K562 (cell line): Measurements from ENCODE around the gene KCNN3. TPM values are rescaled to one million over a fixed set of nuclear protein-coding genes. Genes with fewer than 3 reads are reported as not detected.

Source experiments
- COPS2 ChIP-seq: fragments of 450-650 bp; conservative IDR thresholded peaks from 2 replicates; pipeline ENCODE4 v1.6.1; 2016; ENCODE audit warnings: mild to moderate bottlenecking, moderate library complexity
- CREB1 ChIP-seq, 2 experiments: sonication (generic) in 1 of 2; formaldehyde crosslinking in 1 of 2; IDR thresholded peaks; 2 replicates each; pipeline versions ENCODE4 v1.6.1 to v1.8.0; 2012 to 2022; ENCODE audit warnings: inconsistent platforms in 1 of 2, mild to moderate bottlenecking in 1 of 2, missing genetic modification reagents in 1 of 2, moderate library complexity in 1 of 2
- DDX20 ChIP-seq: fragments of 450-650 bp; IDR thresholded peaks from 2 replicates; pipeline ENCODE4 v1.6.1; 2016; ENCODE audit warnings: missing genetic modification characterization, low read depth, mild to moderate bottlenecking, missing compliant biosample characterization, moderate library complexity
- ELF4 ChIP-seq: fragments of 450-650 bp; formaldehyde crosslinking; IDR thresholded peaks from 2 replicates; pipeline ENCODE4 v1.4.0; 2022; ENCODE audit warnings: missing genetic modification characterization
- ESRRA ChIP-seq: fragments of 450-650 bp; IDR thresholded peaks from 2 replicates; pipeline ENCODE4 v1.6.1; 2014; ENCODE audit warnings: low read depth, mild to moderate bottlenecking, moderate library complexity, borderline replicate concordance
- FOXA3 ChIP-seq, 2 experiments: fragments of 450-650 bp in 1 of 2; sonication (generic) in 1 of 2; formaldehyde crosslinking; IDR thresholded peaks in 1 of 2; conservative IDR thresholded peaks in 1 of 2; 2 replicates each; pipeline versions ENCODE4 v1.4.0 to v1.8.0; 2020 to 2022; ENCODE audit warnings: mild to moderate bottlenecking in 2 of 2, missing genetic modification reagents in 1 of 2
- HDGF ChIP-seq: fragments of 450-650 bp; IDR thresholded peaks from 2 replicates; pipeline ENCODE4 v1.6.1; 2016
- IRF9 ChIP-seq: fragments of 450-650 bp; IDR thresholded peaks from 2 replicates; pipeline ENCODE4 v1.6.1; 2016; ENCODE audit warnings: missing biosample characterization, missing genetic modification characterization
- JUND ChIP-seq, 2 experiments: IDR thresholded peaks; 2 replicates in 1 of 2; 3 replicates in 1 of 2; pipeline ENCODE4 v1.6.1; 2011; ENCODE audit warnings: borderline replicate concordance in 2 of 2, low read depth in 2 of 2, low read length in 2 of 2, improper control_type of control experiment in 1 of 2, missing biosample characterization in 1 of 2, missing genetic modification characterization in 1 of 2, missing genetic modification reagents in 1 of 2
- KDM4B ChIP-seq, 2 experiments: fragments of 450-650 bp in 1 of 2; sonication (generic) in 1 of 2; IDR thresholded peaks; 2 replicates each; pipeline ENCODE4 v1.6.1; 2016 to 2017; ENCODE audit warnings: borderline replicate concordance in 2 of 2, antibody characterized with exemption in 1 of 2, low read depth in 1 of 2, mild to moderate bottlenecking in 1 of 2
- KLF1 ChIP-seq: fragments of 450-650 bp; IDR thresholded peaks from 2 replicates; pipeline ENCODE4 v1.6.1; 2016; ENCODE audit warnings: missing genetic modification characterization, missing compliant biosample characterization
- KLF13 ChIP-seq: fragments of 450-650 bp; IDR thresholded peaks from 2 replicates; pipeline ENCODE4 v1.6.1; 2016; ENCODE audit warnings: missing genetic modification characterization, low read depth, mild to moderate bottlenecking, missing compliant biosample characterization, moderate library complexity, borderline replicate concordance
- KLF6 ChIP-seq: fragments of 250-450 bp; sonication (Bioruptor Pico); IDR thresholded peaks from 2 replicates; pipeline ENCODE4 v1.4.0; 2020; ENCODE audit warnings: mild to moderate bottlenecking, moderate library complexity, borderline replicate concordance
- MBD2 ChIP-seq: sonication (generic); IDR thresholded peaks from 2 replicates; pipeline ENCODE4 v1.6.1; 2016; ENCODE audit warnings: low read depth, borderline replicate concordance
- MEF2D ChIP-seq: conservative IDR thresholded peaks from 2 replicates; pipeline ENCODE4 v1.6.1; 2016; ENCODE audit warnings: low read depth, missing genetic modification characterization, missing compliant biosample characterization
- PHF8 ChIP-seq: fragments of 200-600 bp; sonication (generic); IDR thresholded peaks from 2 replicates; pipeline ENCODE4 v1.6.1; 2012; ENCODE audit warnings: mixed run types, mild to moderate bottlenecking, inconsistent platforms, low read length, moderate library complexity, borderline replicate concordance
- PML ChIP-seq: IDR thresholded peaks from 2 replicates; pipeline ENCODE4 v1.6.1; 2012; ENCODE audit warnings: low read length, inconsistent platforms
- PPARD ChIP-seq: fragments of 250-450 bp; sonication (Bioruptor Pico); IDR thresholded peaks from 2 replicates; pipeline ENCODE4 v1.8.0; 2022; ENCODE audit warnings: inconsistent platforms, mild to moderate bottlenecking, moderate library complexity
- SMARCA5 ChIP-seq: fragments of 450-650 bp; IDR thresholded peaks from 2 replicates; pipeline ENCODE4 v1.6.1; 2016
- SREBF1 ChIP-seq: fragments of 150-350 bp; IDR thresholded peaks from 2 replicates; pipeline ENCODE4 v1.6.1; 2014; ENCODE audit warnings: antibody characterized with exemption, low read depth, low read length, borderline replicate concordance
- SRSF1 ChIP-seq: fragments of 200-400 bp; formaldehyde crosslinking; IDR thresholded peaks from 2 replicates; pipeline ENCODE4 v1.6.1; 2017; ENCODE audit warnings: mild to moderate bottlenecking, low read depth, low read length, moderate library complexity
- TFAP4 ChIP-seq: sonication (generic); formaldehyde crosslinking; IDR thresholded peaks from 2 replicates; pipeline ENCODE4 v1.8.0; 2022; ENCODE audit warnings: missing genetic modification reagents, mild to moderate bottlenecking, moderate library complexity, borderline replicate concordance
- XRCC4 ChIP-seq: IDR thresholded peaks from one replicate; pipeline ENCODE4 v1.6.1; 2011; ENCODE audit not compliant: insufficient read depth, insufficient read length; ENCODE audit errors: extremely low read depth
- ZBTB17 ChIP-seq: fragments of 450-650 bp; formaldehyde crosslinking; IDR thresholded peaks from 2 replicates; pipeline ENCODE4 v1.4.0; 2020; ENCODE audit warnings: mild to moderate bottlenecking
- ZNF232 ChIP-seq: sonication (generic); formaldehyde crosslinking; IDR thresholded peaks from 2 replicates; pipeline ENCODE4 v1.8.0; 2022; ENCODE audit warnings: mild to moderate bottlenecking, missing genetic modification reagents
- ZNF431 ChIP-seq: sonication (generic); formaldehyde crosslinking; IDR thresholded peaks from 2 replicates; pipeline ENCODE4 v1.8.0; 2022; ENCODE audit warnings: mild to moderate bottlenecking, missing genetic modification reagents
- ZNF507 ChIP-seq: conservative IDR thresholded peaks from 2 replicates; pipeline ENCODE4 v1.6.1; 2017; ENCODE audit warnings: missing genetic modification characterization, missing compliant biosample characterization
- ZZZ3 ChIP-seq: fragments of 450-650 bp; IDR thresholded peaks from 2 replicates; pipeline ENCODE4 v1.6.1; 2016; ENCODE audit warnings: antibody characterized with exemption, mild to moderate bottlenecking, moderate library complexity
- polyA plus RNA-seq, 8 experiments: library from polyadenylated mRNA; depleted of rRNA in 4 of 8; stranded (reverse) in 5 of 8; unstranded in 3 of 8; fragments of >200 nt; fragmentation: Nextera tagmentation in 2 of 8; fragmentation: Illumina TruSeq in 1 of 8; extraction: Ambion mirVana in 2 of 8; extraction: Trizol in 1 of 8; gene quantifications; 2 replicates each; pipeline versions ENCODE4 v1.2.1 to v1.2.3, GENCODE V29; 2011 to 2014; ENCODE audit warnings: inconsistent platforms in 1 of 8, missing spikeins in 1 of 8
- total RNA-seq, 7 experiments: library from RNA; depleted of rRNA in 6 of 7; stranded (reverse); fragments of >200 nt in 6 of 7; fragmentation: Illumina TruSeq in 2 of 7; extraction: Trizol in 2 of 7; gene quantifications; 2 replicates each; pipeline versions ENCODE4 v1.2.1 to v1.2.3, GENCODE V29; 2011 to 2021; ENCODE audit warnings: low replicate concordance in 1 of 7

Gene KCNN3
- total and polyA plus RNA-seq, 9 of the 15 experiments (the other 6 are each of a cell fraction or from before 2014, with no cell fraction given), result 0.02 to 0.03 TPM; not detected in 7

- TF ChIP-seq ELF4, result 0 out of 2 replicates have a peak, but pooled peaks have one; percentile 6
- 0 out of 2 replicates have a peak, but pooled peaks have one; percentile 38 for TF ChIP-seq ZNF431
- no peak for TF ChIP-seq ZNF507 (tag)
- TF ChIP-seq XRCC4, result no peak
- TF ChIP-seq SREBF1, result no peak
- no peak for TF ChIP-seq PPARD (CRISPR knock-in tag)
- no peak for TF ChIP-seq ZZZ3
- TF ChIP-seq SMARCA5, result peak; percentile 50; the same call in 1 of the 2 replicates
- TF ChIP-seq TFAP4 (CRISPR knock-in tag), result peak; percentile 29; the same call in 1 of the 2 replicates
- TF ChIP-seq PHF8, result peak; percentile 19; the same call in 1 of the 2 replicates
- TF ChIP-seq HDGF, result no peak
- TF ChIP-seq ZNF232, result 0 out of 2 replicates have a peak, but pooled peaks have one; percentile 54
- TF ChIP-seq ESRRA, result 0 out of 2 replicates have a peak, but pooled peaks have one; percentile 16
- no peak for TF ChIP-seq KLF1 (tag)
- 0 out of 2 replicates have a peak, but pooled peaks have one; percentile 40 for TF ChIP-seq MEF2D (tag)
- peak; percentile 11; the same call in 1 of the 2 replicates for TF ChIP-seq DDX20 (tag)
- TF ChIP-seq COPS2, result no peak
- TF ChIP-seq JUND (IDR thresholded peaks at IDR 0.05; ENCODE audit: borderline replicate concordance, low read depth, low read length), result 0 out of 2 replicates have a peak, but pooled peaks have one; percentile 29
- TF ChIP-seq JUND (tag; IDR thresholded peaks at IDR 0.05; ENCODE audit: borderline replicate concordance, low read depth, low read length), result no peak; the same call in 2 of the 3 replicates
- TF ChIP-seq MBD2, result no peak
- no peak for TF ChIP-seq PML
- 0 out of 2 replicates have a peak, but pooled peaks have one; percentile 39 for TF ChIP-seq IRF9 (tag)
- no peak for TF ChIP-seq KLF13 (tag)
- no peak for TF ChIP-seq CREB1 (IDR thresholded peaks at IDR 0.05)
- peak; percentile 37; the same call in 1 of the 2 replicates for TF ChIP-seq CREB1 (CRISPR knock-in tag; IDR thresholded peaks at IDR 0.05)
- TF ChIP-seq KDM4B (IDR thresholded peaks at IDR 0.05; ENCODE audit: borderline replicate concordance in 2 of 2, low read depth in 1 of 2), result no peak
- TF ChIP-seq SRSF1, result no peak
- TF ChIP-seq KLF6, result peak; percentile 26; the same call in 1 of the 2 replicates
- TF ChIP-seq ZBTB17 (CRISPR knock-in tag), result peak; percentile 66; the same call in 1 of the 2 replicates
- peak in 1 of 2 experiments; percentile 45; a peak in 1 of 4 replicates for TF ChIP-seq FOXA3 (CRISPR knock-in tag; conservative IDR thresholded peaks at IDR 0.05 in 1 of 2, IDR thresholded peaks at IDR 0.05 in 1 of 2)
Observed at GRCh38 chr1:154861607-154862094, 8.4 kb downstream of the KCNN3 start (continued).
